Chondrocyte (in vitro differentiated cells): ENCODE measurements around the gene TC2N. TPM values are rescaled to one million over a fixed set of nuclear protein-coding genes. Genes with fewer than 3 reads are reported as not detected.

Experiments used
- DNase-seq: peaks from one replicate; pipeline ENCODE4 v3.0.0; 2021; ENCODE audit warnings: mixed read lengths, low spot score
- H3K27ac Mint-ChIP-seq: one replicate; pipeline ENCODE4 v1.8.0; 2021; ENCODE audit warnings: mild to moderate bottlenecking, moderate library complexity, mixed read lengths; ENCODE audit not compliant: unreplicated experiment
- H3K27me3 Mint-ChIP-seq: 2 replicates; pipeline ENCODE4 v1.8.0; 2021; ENCODE audit warnings: low read depth, mixed read lengths
- H3K36me3 Mint-ChIP-seq: 2 replicates; pipeline ENCODE4 v1.8.0; 2021; ENCODE audit warnings: low read depth, mixed read lengths
- H3K4me1 Mint-ChIP-seq: 2 replicates; pipeline ENCODE4 v1.8.0; 2021; ENCODE audit warnings: low read depth, mild to moderate bottlenecking, mixed read lengths
- H3K4me3 Mint-ChIP-seq: one replicate; pipeline ENCODE4 v1.8.0; 2021; ENCODE audit warnings: mild to moderate bottlenecking, moderate library complexity, mixed read lengths; ENCODE audit not compliant: unreplicated experiment
- H3K9me3 Mint-ChIP-seq: 2 replicates; pipeline ENCODE4 v1.8.0; 2021; ENCODE audit warnings: low read depth, mixed read lengths
- CTCF ChIP-seq: fragments of 200-600 bp; sonication (generic); IDR thresholded peaks from 2 replicates; pipeline ENCODE4 v1.5.0; 2021; ENCODE audit warnings: antibody characterized with exemption, mild to moderate bottlenecking, moderate library complexity
- total RNA-seq: library from RNA; stranded (reverse); gene quantifications from 3 replicates; pipeline ENCODE4 v1.2.1, GENCODE V29; 2021

The TC2N gene
- total RNA-seq, 1 donor from 2014 or later, result 11.2 TPM

- no peak overlapping the region for H3K27ac Mint-ChIP-seq
- no peaks in the 10 kb centered on the region for H3K9me3 Mint-ChIP-seq
- H3K36me3 Mint-ChIP-seq, result peaks cover 47% of the 10 kb centered on the region
- no peaks in the 10 kb centered on the region for H3K27me3 Mint-ChIP-seq
- no peak overlapping the region for H3K4me3 Mint-ChIP-seq
- DNase-seq, result no peak
- H3K4me1 Mint-ChIP-seq, result peaks cover 76% of the 10 kb centered on the region
- TF ChIP-seq CTCF, result no peak
Observed at GRCh38 chr14:91889477-91890211, 22.3 kb upstream of the TC2N start.

GRCh38 chr14:91888641-91889476 lies 21.5 kb upstream of the TC2N start:
- Mint-ChIP-seq H3K4me3 (no peak overlapping the region), H3K36me3 (peaks cover 55% of the 10 kb centered on the region), H3K9me3 (no peaks in the 10 kb centered on the region), H3K27me3 (no peaks in the 10 kb centered on the region), H3K27ac (peak overlapping the region; percentile 70), H3K4me1 (peaks cover 78% of the 10 kb centered on the region)
- DNase-seq, result no peak
- no peak for TF ChIP-seq CTCF

- TF ChIP-seq CTCF, result no peak
- Mint-ChIP-seq H3K4me1 (peaks cover 63% of the 10 kb centered on the region), H3K9me3 (no peaks in the 10 kb centered on the region), H3K27me3 (no peaks in the 10 kb centered on the region), H3K36me3 (peaks cover 57% of the 10 kb centered on the region), H3K4me3 (no peak overlapping the region), H3K27ac (no peak overlapping the region)
- DNase-seq, result no peak
Observed at GRCh38 chr14:91886961-91887360, 19.6 kb upstream of the TC2N start.

- H3K4me1 Mint-ChIP-seq, result peaks cover 52% of the 10 kb centered on the region
- H3K27ac Mint-ChIP-seq, result peak overlapping the region; percentile 62
- H3K4me3 Mint-ChIP-seq, result no peak overlapping the region
- no peak for DNase-seq
- H3K9me3 Mint-ChIP-seq, result no peaks in the 10 kb centered on the region
- H3K27me3 Mint-ChIP-seq, result no peaks in the 10 kb centered on the region
- H3K36me3 Mint-ChIP-seq, result peaks cover 55% of the 10 kb centered on the region
- no peak for TF ChIP-seq CTCF
Observed at GRCh38 chr14:91885839-91886238, 18.5 kb upstream of the TC2N start.

GRCh38 chr14:91885113-91885712 lies 17.9 kb upstream of the TC2N start:
- no peak overlapping the region for H3K4me3 Mint-ChIP-seq
- peak overlapping the region; percentile 77 for H3K27ac Mint-ChIP-seq
- TF ChIP-seq CTCF, result no peak
- DNase-seq, result no peak
- no peaks in the 10 kb centered on the region for H3K27me3 Mint-ChIP-seq
- peaks cover 48% of the 10 kb centered on the region for H3K4me1 Mint-ChIP-seq
- peaks cover 58% of the 10 kb centered on the region for H3K36me3 Mint-ChIP-seq
- H3K9me3 Mint-ChIP-seq, result no peaks in the 10 kb centered on the region
